ENCODE measurements around the gene CHD8. TPM values are rescaled to one million over a fixed set of nuclear protein-coding genes. Genes with fewer than 3 reads are reported as not detected.

Gene CHD8
- total and polyA plus RNA-seq, 2 of the 13 experiments (the other 11 are each of a cell fraction or from before 2014, with no cell fraction given): 35.1 to 79.6 TPM

DNA sequence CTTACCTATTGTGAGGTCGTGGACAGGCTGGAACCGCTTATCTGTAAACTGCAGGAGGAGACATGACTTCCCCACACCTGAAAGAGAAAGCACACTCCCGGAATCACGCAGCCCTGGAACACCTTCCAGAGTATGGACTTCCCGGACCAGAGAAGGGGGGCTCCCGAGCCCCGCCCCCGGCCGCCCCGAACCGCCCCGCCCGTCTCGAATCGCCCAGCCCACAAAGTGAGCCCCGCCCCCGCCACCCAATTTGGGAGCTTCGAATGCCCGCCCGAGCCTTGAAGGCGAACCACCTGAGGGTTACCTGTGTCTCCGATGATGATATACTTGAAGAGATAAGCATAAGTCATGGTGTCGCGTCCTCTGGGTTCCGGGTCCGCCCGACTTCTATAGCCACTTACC is 20.6 kb upstream of the CHD8 start (continued):
- TF ChIP-seq KIAA2018 (CRISPR knock-in tag; IDR thresholded peaks at IDR 0.05; ENCODE audit: borderline replicate concordance): no peak
- TF ChIP-seq ELK4 (CRISPR knock-in tag; IDR thresholded peaks at IDR 0.05; ENCODE audit: borderline replicate concordance): no peak
- no peak for TF ChIP-seq ZNF382 (CRISPR knock-in tag; IDR thresholded peaks at IDR 0.05; ENCODE audit: borderline replicate concordance)
- no peak for TF ChIP-seq KDM6A (CRISPR knock-in tag; IDR thresholded peaks at IDR 0.05; ENCODE audit: low read depth)
- no peak for TF ChIP-seq ZBED4 (CRISPR knock-in tag; IDR thresholded peaks at IDR 0.05; ENCODE audit: borderline replicate concordance)
- TF ChIP-seq RFXAP (CRISPR knock-in tag; IDR thresholded peaks at IDR 0.05; ENCODE audit: borderline replicate concordance): no peak
- peak; percentile 40 for TF ChIP-seq JARID2 (CRISPR knock-in tag; IDR thresholded peaks at IDR 0.05; ENCODE audit: insufficient replicate concordance)
- no peak for TF ChIP-seq TMF1 (CRISPR knock-in tag; IDR thresholded peaks at IDR 0.05; ENCODE audit: low read depth)
- TF ChIP-seq CENPBD1 (CRISPR knock-in tag; IDR thresholded peaks at IDR 0.05; ENCODE audit: borderline replicate concordance, low read depth): no peak
- no peak for TF ChIP-seq ZNF17 (CRISPR knock-in tag; IDR thresholded peaks at IDR 0.05)
- TF ChIP-seq, protein P1, sequence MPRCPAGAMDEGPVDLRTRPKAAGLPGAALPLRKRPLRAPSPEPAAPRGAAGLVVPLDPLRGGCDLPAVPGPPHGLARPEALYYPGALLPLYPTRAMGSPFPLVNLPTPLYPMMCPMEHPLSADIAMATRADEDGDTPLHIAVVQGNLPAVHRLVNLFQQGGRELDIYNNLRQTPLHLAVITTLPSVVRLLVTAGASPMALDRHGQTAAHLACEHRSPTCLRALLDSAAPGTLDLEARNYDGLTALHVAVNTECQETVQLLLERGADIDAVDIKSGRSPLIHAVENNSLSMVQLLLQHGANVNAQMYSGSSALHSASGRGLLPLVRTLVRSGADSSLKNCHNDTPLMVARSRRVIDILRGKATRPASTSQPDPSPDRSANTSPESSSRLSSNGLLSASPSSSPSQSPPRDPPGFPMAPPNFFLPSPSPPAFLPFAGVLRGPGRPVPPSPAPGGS (CRISPR knock-in tag; IDR thresholded peaks at IDR 0.05): no peak
- peak; percentile 43; the same call in 1 of the 2 replicates for TF ChIP-seq RARA (CRISPR knock-in tag; IDR thresholded peaks at IDR 0.05)
- no peak for TF ChIP-seq ZSCAN25 (CRISPR knock-in tag; IDR thresholded peaks at IDR 0.05)
- TF ChIP-seq ZFP62 (CRISPR knock-in tag; IDR thresholded peaks at IDR 0.05): no peak
- no peak for TF ChIP-seq LCORL (IDR thresholded peaks at IDR 0.05)
- TF ChIP-seq LCORL (CRISPR knock-in tag; IDR thresholded peaks at IDR 0.05): peak; percentile 56; the same call in 1 of the 2 replicates
